Lung (tissue), 12 donors: Measurements from ENCODE around the gene GNA12. TPM values are rescaled to one million over a fixed set of nuclear protein-coding genes. Genes with fewer than 3 reads are reported as not detected.

Experiments used
- ATAC-seq: fragments of 200-7000 bp; cut with Tn5 transposase; one replicate; pipeline ENCODE4 v1.9.1; 2020; ENCODE audit warnings: moderate number of reproducible peaks; ENCODE audit not compliant: insufficient read depth, low FRiP score
- DNase-seq, 3 donors: peaks; one replicate each; pipeline ENCODE4 v3.0.0-alpha.2; 2013 to 2017
- H3K27ac ChIP-seq, 2 donors: one replicate each; pipeline ENCODE4 v1.5.1; 2013; ENCODE audit warnings: mild to moderate bottlenecking in 2 of 2, moderate library complexity in 2 of 2, control low read depth in 1 of 2, inconsistent platforms in 1 of 2, low read depth in 1 of 2, low read length in 1 of 2
- H3K27me3 ChIP-seq, 3 donors: one replicate each; pipeline ENCODE4 v1.5.1; 2013; ENCODE audit warnings: low read length in 2 of 3; ENCODE audit not compliant: control insufficient read depth in 3 of 3, insufficient read depth in 3 of 3
- H3K36me3 ChIP-seq, 4 donors: one replicate each; pipeline ENCODE4 v1.5.1; 2013; ENCODE audit warnings: low read length in 4 of 4, mild to moderate bottlenecking in 1 of 4, moderate library complexity in 1 of 4; ENCODE audit not compliant: control insufficient read depth in 4 of 4, insufficient read depth in 4 of 4
- H3K4me1 ChIP-seq, 5 donors: one replicate each; pipeline ENCODE4 v1.5.1; 2013; ENCODE audit warnings: low read length in 5 of 5, mild to moderate bottlenecking in 2 of 5, moderate library complexity in 1 of 5; ENCODE audit not compliant: control insufficient read depth in 5 of 5, insufficient read depth in 5 of 5
- H3K4me3 ChIP-seq: one replicate; pipeline ENCODE4 v1.5.1; 2013; ENCODE audit warnings: mild to moderate bottlenecking, control low read depth, moderate library complexity
- H3K9ac ChIP-seq, 2 donors: one replicate each; pipeline ENCODE4 v1.5.1; 2013; ENCODE audit warnings: low read length in 2 of 2, control low read depth in 1 of 2; ENCODE audit not compliant: insufficient read depth in 1 of 2
- H3K9me3 ChIP-seq, 4 donors: one replicate each; pipeline ENCODE4 v1.5.1; 2013; ENCODE audit warnings: low read length in 3 of 4, mild to moderate bottlenecking in 1 of 4, moderate library complexity in 1 of 4; ENCODE audit not compliant: control insufficient read depth in 4 of 4, insufficient read depth in 3 of 4
- WGBS, 2 donors: extraction: QIAGEN DNeasy Blood & Tissue Kit; methylation state at CpG; one replicate each; pipeline ENCODE4 v1.1.7; 2013; 5-methylcytosine and 5-hydroxymethylcytosine counted together
- polyA plus RNA-seq, 2 donors: library from polyadenylated mRNA; stranded (reverse); fragments of 200-250 nt; gene quantifications; one replicate each; pipeline ENCODE4 v1.2.1, GENCODE V29; 2013
- total RNA-seq, 2 donors: library from RNA; depleted of rRNA in 1 of 2; stranded (reverse); fragments of >200 nt in 1 of 2; gene quantifications; one replicate each; pipeline ENCODE4 v1.2.1, GENCODE V29; 2014 to 2021
- TF ChIP-seq, protein P1 (sequence below): IDR thresholded peaks from 2 replicates; pipeline ENCODE4 v1.5.1; 2012; ENCODE audit warnings: mild to moderate bottlenecking; ENCODE audit errors: control extremely low read depth, extremely low read depth
- donor health status: control.
- donor health status: control.
- donor health status: Bipolar disorder and iron deficiency.
- donor health status: healthy.
- donor health status: DM: yes; HTN: yes; CAD: no.

Gene GNA12
- total and polyA plus RNA-seq, 4 donors = 11.0 to 51.9 (median 33.5) TPM

DNA sequence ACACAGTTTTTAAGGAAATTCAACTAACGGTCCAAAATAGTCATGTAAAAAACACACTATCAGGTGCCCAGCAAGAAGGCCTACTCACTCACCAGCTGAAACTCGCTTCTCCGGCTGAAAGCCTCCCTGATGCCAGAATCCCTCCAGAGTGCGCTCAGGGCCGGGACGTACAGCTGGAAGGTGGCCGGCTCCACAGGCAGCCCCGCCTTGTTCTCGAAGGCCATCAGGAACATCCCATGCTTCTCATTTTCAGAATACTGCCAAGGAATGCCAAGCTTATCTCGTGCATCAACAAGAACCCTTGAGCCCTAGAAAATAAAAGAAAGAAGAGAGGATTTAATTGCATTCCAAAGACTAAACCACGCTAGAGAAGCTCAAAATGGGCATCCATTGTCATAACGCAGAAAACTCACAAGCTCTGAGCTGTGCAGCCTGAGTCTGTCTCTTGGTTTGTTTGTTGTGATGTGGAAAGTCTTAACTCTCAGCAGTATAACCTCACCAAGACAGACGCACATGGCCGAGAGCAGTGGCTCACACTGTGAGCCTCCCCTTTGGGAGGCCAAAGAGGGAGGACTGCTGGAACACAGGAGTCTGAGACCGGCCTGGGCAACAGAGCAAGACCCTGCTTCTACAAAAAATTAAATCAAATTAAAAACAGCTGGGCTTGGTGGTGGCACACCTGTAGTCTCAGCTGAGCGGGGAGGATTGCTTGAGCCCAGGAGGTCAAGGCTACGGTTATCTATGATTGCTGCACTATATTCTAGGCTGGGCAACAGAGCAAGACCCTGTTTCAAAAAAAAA lies 49.1 kb downstream of the GNA12 start:
- TF ChIP-seq, protein P1, sequence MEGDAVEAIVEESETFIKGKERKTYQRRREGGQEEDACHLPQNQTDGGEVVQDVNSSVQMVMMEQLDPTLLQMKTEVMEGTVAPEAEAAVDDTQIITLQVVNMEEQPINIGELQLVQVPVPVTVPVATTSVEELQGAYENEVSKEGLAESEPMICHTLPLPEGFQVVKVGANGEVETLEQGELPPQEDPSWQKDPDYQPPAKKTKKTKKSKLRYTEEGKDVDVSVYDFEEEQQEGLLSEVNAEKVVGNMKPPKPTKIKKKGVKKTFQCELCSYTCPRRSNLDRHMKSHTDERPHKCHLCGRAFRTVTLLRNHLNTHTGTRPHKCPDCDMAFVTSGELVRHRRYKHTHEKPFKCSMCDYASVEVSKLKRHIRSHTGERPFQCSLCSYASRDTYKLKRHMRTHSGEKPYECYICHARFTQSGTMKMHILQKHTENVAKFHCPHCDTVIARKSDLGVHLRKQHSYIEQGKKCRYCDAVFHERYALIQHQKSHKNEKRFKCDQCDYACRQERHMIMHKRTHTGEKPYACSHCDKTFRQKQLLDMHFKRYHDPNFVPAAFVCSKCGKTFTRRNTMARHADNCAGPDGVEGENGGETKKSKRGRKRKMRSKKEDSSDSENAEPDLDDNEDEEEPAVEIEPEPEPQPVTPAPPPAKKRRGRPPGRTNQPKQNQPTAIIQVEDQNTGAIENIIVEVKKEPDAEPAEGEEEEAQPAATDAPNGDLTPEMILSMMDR = no peak
- no peak overlapping the region for H3K4me3 ChIP-seq
- no peak overlapping the region for H3K27ac ChIP-seq
- no peak for DNase-seq
- peaks cover 0 to 2% (median 0%) of the 10 kb centered on the region in 4 donors for H3K9me3 ChIP-seq
- peaks cover 5 to 28% (median 13%) of the 10 kb centered on the region in 4 donors for H3K36me3 ChIP-seq
- peaks cover 5 to 22% (median 6%) of the 10 kb centered on the region in 5 donors for H3K4me1 ChIP-seq
- H3K27me3 ChIP-seq = no peaks in the 10 kb centered on the region
- no peak for ATAC-seq
- H3K9ac ChIP-seq = no peak overlapping the region
- WGBS, 2 donors = 86 to 94% methylated on average over 17 of the region's 17 CpGs

DNA sequence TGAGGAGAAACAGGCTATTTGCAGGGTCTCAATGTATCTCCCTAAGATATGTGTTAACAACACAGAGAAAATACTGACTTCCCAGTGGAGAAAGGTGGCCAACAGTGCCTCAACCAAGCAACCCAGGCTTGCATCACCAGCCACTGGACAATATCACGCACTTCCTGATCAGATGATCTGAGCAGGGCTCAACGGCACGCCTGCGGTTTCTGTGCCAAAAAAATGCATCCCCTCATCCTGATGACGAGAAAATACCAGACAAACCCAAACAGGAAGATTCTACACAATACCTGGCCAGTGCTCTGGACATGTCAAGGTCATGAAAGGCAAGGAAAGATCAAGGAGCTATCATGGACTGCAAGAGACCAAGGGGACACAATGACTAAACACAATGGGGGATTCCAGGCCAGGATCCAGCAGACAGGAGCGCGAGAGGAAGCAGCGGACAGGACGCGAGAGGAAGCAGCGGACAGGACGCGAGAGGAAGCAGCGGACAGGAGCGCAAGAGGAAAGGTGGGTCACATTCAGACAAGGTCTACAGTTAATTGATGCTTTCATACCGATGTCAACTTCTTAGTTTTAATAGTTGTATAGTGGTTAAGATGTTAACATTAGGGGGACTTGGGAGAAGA lies 51.1 kb downstream of the GNA12 start:
- DNase-seq (peak in 2 of 3 donors; percentile 25 to 46), ATAC-seq (no peak)
- WGBS, 2 donors = 36 to 60% methylated on average over 16 of the region's 16 CpGs
- TF ChIP-seq, protein P1 = no peak
- H3K4me1 ChIP-seq = peaks cover 5 to 17% (median 6%) of the 10 kb centered on the region in 5 donors
- H3K9ac ChIP-seq = no peak overlapping the region
- peak overlapping the region in 1 of 2 donors; percentile 43 for H3K27ac ChIP-seq
- no peaks in the 10 kb centered on the region for H3K27me3 ChIP-seq
- H3K36me3 ChIP-seq = peaks cover 5 to 35% (median 17%) of the 10 kb centered on the region in 4 donors
- no peak overlapping the region for H3K4me3 ChIP-seq
- H3K9me3 ChIP-seq = peaks cover 0 to 2% (median 0%) of the 10 kb centered on the region in 4 donors

DNA sequence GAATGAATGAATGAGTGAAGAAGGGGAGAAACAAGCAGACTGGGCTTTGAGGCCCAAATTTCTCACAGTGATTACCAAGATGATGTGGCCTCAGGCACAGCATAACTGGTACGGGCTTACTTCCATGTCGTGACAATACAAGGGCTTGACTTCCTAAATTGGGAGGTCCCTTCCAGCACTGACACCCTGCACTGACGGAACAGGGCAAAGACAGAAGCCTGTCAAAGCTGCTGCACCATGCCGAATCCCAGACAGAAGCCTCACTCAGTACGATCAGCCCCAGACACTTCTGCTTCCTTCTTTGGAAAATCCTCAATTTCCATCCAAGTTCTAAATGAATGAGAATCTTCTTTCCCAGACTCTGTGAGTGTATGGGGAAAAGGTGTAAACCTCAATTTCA lies 51.9 kb downstream of the GNA12 start:
- Histone ChIP-seq H3K9me3 (peaks cover 0 to 2% (median 0%) of the 10 kb centered on the region in 4 donors), H3K27ac (no peak overlapping the region), H3K9ac (no peak overlapping the region), H3K36me3 (peaks cover 5 to 35% (median 18%) of the 10 kb centered on the region in 4 donors), H3K4me3 (no peak overlapping the region), H3K4me1 (peaks cover 3 to 14% (median 6%) of the 10 kb centered on the region in 5 donors), H3K27me3 (no peaks in the 10 kb centered on the region)
- no peak for ATAC-seq
- WGBS, 2 donors = 43 to 83% methylated on average over 5 of the region's 5 CpGs
- DNase-seq = no peak
- TF ChIP-seq, protein P1 = no peak
